GM18909 (cell line): Measurements from ENCODE around the gene PRRT4.
A peak's percentile ranks its signal among the peaks of the same experiment; 100 is the strongest.

Experiments used
- ATAC-seq: cut with Tn5 transposase; IDR thresholded peaks from one replicate; pipeline ENCODE4 v1.9.1; 2021; ENCODE audit warnings: mild to moderate bottlenecking; ENCODE audit not compliant: unreplicated experiment, poor library complexity

Gene PRRT4

GRCh38 chr7:128361411-128362379, at the start of gene PRRT4:
PRRT4 (minus strand) TSS chr7:128361690.
- peak; percentile 50 for ATAC-seq

- ATAC-seq, result no peak
These were observed 48.9 kb upstream of the PRRT4 start for GRCh38 chr7:128410451-128410753.

GRCh38 chr7:128409596-128410450, 48.3 kb upstream of the PRRT4 start, which contains the start of gene IMPDH1:
IMPDH1 (minus strand) TSS chr7:128409982; CDS start chr7:128409901, 81 bp downstream.
- ATAC-seq, result peak; percentile 79

GRCh38 chr7:128408709-128409595, 47.5 kb upstream of the PRRT4 start:
- ATAC-seq, result no peak

- ATAC-seq, result no peak
These were observed 46.5 kb upstream of the PRRT4 start for GRCh38 chr7:128407751-128408708.

GRCh38 chr7:128407233-128407589, 45.7 kb upstream of the PRRT4 start:
- ATAC-seq, result no peak

- ATAC-seq, result no peak
These were observed 45.1 kb upstream of the PRRT4 start for GRCh38 chr7:128406314-128407232.

- no peak for ATAC-seq
These were observed 44.2 kb upstream of the PRRT4 start for GRCh38 chr7:128405471-128406313.

GRCh38 chr7:128404886-128405470, 43.5 kb upstream of the PRRT4 start:
- ATAC-seq, result no peak

- no peak for ATAC-seq
These were observed 42.7 kb upstream of the PRRT4 start for GRCh38 chr7:128404143-128404681.

GRCh38 chr7:128403676-128404075, 42.2 kb upstream of the PRRT4 start:
- no peak for ATAC-seq

- no peak for ATAC-seq
These were observed 40.9 kb upstream of the PRRT4 start for GRCh38 chr7:128402356-128402755.

GRCh38 chr7:128400566-128400965, 39.1 kb upstream of the PRRT4 start:
- ATAC-seq, result no peak

GRCh38 chr7:128399991-128400390, 38.5 kb upstream of the PRRT4 start:
- ATAC-seq, result no peak

GRCh38 chr7:128398841-128399135, 37.3 kb upstream of the PRRT4 start:
- ATAC-seq, result no peak

- peak; percentile 47 for ATAC-seq
These were observed 36.7 kb upstream of the PRRT4 start for GRCh38 chr7:128398016-128398840.
